GM23338 (cell line): Measurements from ENCODE around the gene MCC. TPM values are rescaled to one million over a fixed set of nuclear protein-coding genes. Genes with fewer than 3 reads are reported as not detected.

ENCODE experiments used
- ATAC-seq: fragments of 200-7000 bp; cut with Tn5 transposase; 3 replicates; pipeline ENCODE4 v1.9.1; 2020
- DNase-seq: peaks from one replicate; pipeline ENCODE4 v3.0.0-alpha.2; 2015; ENCODE audit warnings: low spot score
- H2AFZ ChIP-seq: fragments of 200-600 bp; sonication (generic); 2 replicates; pipeline ENCODE4 v1.8.0; 2016; ENCODE audit warnings: antibody characterized with exemption, mild to moderate bottlenecking, moderate library complexity
- H3F3A ChIP-seq: fragments of 200-600 bp; sonication (generic); replicated peaks from 2 replicates; pipeline ENCODE4 v1.8.0; 2017; ENCODE audit warnings: antibody characterized with exemption, mixed run types, low read depth
- H3K27ac ChIP-seq: fragments of 200-600 bp; sonication (generic); 2 replicates; pipeline ENCODE4 v1.6.1; 2016; ENCODE audit warnings: low read depth
- H3K27me3 ChIP-seq: fragments of 200-600 bp; sonication (generic); 2 replicates; pipeline ENCODE4 v1.8.0; 2016; ENCODE audit warnings: mild to moderate bottlenecking, mixed run types, moderate library complexity; ENCODE audit not compliant: insufficient read depth
- H3K36me3 ChIP-seq: fragments of 200-600 bp; sonication (generic); 2 replicates; pipeline ENCODE4 v1.8.0; 2016; ENCODE audit warnings: mild to moderate bottlenecking; ENCODE audit not compliant: insufficient read depth
- H3K4me1 ChIP-seq: fragments of 200-600 bp; sonication (generic); 2 replicates; pipeline ENCODE4 v1.8.0; 2016; ENCODE audit warnings: mild to moderate bottlenecking, moderate library complexity; ENCODE audit not compliant: insufficient read depth
- H3K4me2 ChIP-seq: fragments of 200-600 bp; sonication (generic); 2 replicates; pipeline ENCODE4 v1.7.1; 2017; ENCODE audit warnings: mixed run types
- H3K4me3 ChIP-seq: fragments of 200-600 bp; sonication (generic); 2 replicates; pipeline ENCODE4 v1.6.1; 2016; ENCODE audit warnings: mixed run types
- H3K79me2 ChIP-seq: fragments of 200-600 bp; sonication (generic); replicated peaks from 2 replicates; pipeline ENCODE4 v1.8.0; 2017; ENCODE audit warnings: mild to moderate bottlenecking; ENCODE audit not compliant: insufficient read depth
- H3K9me2 ChIP-seq: fragments of 200-600 bp; sonication (generic); 2 replicates; pipeline ENCODE4 v1.8.0; 2017; ENCODE audit not compliant: insufficient read depth
- H4K20me1 ChIP-seq: fragments of 200-600 bp; sonication (generic); replicated peaks from 2 replicates; pipeline ENCODE4 v1.8.0; 2017; ENCODE audit warnings: mild to moderate bottlenecking; ENCODE audit not compliant: insufficient read depth
- H3K27ac Mint-ChIP-seq: 2 replicates; pipeline ENCODE4 v1.8.0; 2020; ENCODE audit warnings: inconsistent platforms, mild to moderate bottlenecking, moderate library complexity, mixed read lengths
- H3K27me3 Mint-ChIP-seq: 3 replicates; pipeline ENCODE4 v1.8.0; 2022; ENCODE audit warnings: low read depth, mild to moderate bottlenecking, moderate library complexity, mixed read lengths, inconsistent platforms; ENCODE audit not compliant: insufficient read depth, poor library complexity
- H3K36me3 Mint-ChIP-seq: 3 replicates; pipeline ENCODE4 v1.8.0; 2021; ENCODE audit warnings: low read depth, mild to moderate bottlenecking, inconsistent platforms, moderate library complexity, mixed read lengths
- H3K4me1 Mint-ChIP-seq: 3 replicates; pipeline ENCODE4 v1.8.0; 2020; ENCODE audit warnings: mild to moderate bottlenecking, inconsistent platforms, mixed read lengths
- H3K4me3 Mint-ChIP-seq: 3 replicates; pipeline ENCODE4 v1.8.0; 2021; ENCODE audit warnings: moderate library complexity, mild to moderate bottlenecking, inconsistent platforms, mixed read lengths
- H3K9me3 Mint-ChIP-seq: 3 replicates; pipeline ENCODE4 v1.8.0; 2020; ENCODE audit warnings: moderate library complexity, mild to moderate bottlenecking, inconsistent platforms, mixed read lengths
- NANOG ChIP-seq: IDR thresholded peaks from 2 replicates; pipeline ENCODE4 v1.6.1; 2016; ENCODE audit warnings: antibody characterized with exemption, borderline replicate concordance
- POLR2AphosphoS5 ChIP-seq: IDR thresholded peaks from 2 replicates; pipeline ENCODE4 v1.6.1; 2016; ENCODE audit warnings: antibody characterized with exemption, low read depth
- STAT1 ChIP-seq: IDR thresholded peaks from one replicate; pipeline ENCODE4 v1.6.1; 2016; ENCODE audit warnings: antibody characterized with exemption; ENCODE audit not compliant: unreplicated experiment
- polyA plus RNA-seq: library from polyadenylated mRNA; unstranded; fragments of >200 nt; fragmentation: Nextera tagmentation; extraction: Ambion mirVana; gene quantifications from 2 replicates; pipeline ENCODE4 v1.2.1, GENCODE V29; 2016
- total RNA-seq: library from RNA; depleted of rRNA; stranded (reverse); fragments of >200 nt; shearing (Covaris generic); gene quantifications from 2 replicates; pipeline ENCODE4 v1.2.3, GENCODE V29; 2014
- TF ChIP-seq, protein P1 (sequence below): fragments of 250-450 bp; sonication (Bioruptor Pico); IDR thresholded peaks from 2 replicates; pipeline ENCODE4 v1.5.0; 2020; ENCODE audit warnings: mild to moderate bottlenecking, moderate library complexity
- TF ChIP-seq, protein P2 (sequence below), 2 experiments: fragments of 200-600 bp in 1 of 2; sonication (generic) in 1 of 2; conservative IDR thresholded peaks; 2 replicates each; pipeline versions ENCODE4 v1.5.1 to v1.6.1; 2016 to 2017; ENCODE audit warnings: antibody characterized with exemption in 2 of 2, low read depth in 2 of 2, mild to moderate bottlenecking in 2 of 2, moderate library complexity in 1 of 2
- TF ChIP-seq, protein P3 (sequence below): IDR thresholded peaks from 2 replicates; pipeline ENCODE4 v1.6.1; 2016; ENCODE audit warnings: antibody characterized with exemption

The MCC gene
- total and polyA plus RNA-seq, 2 experiments from 2014 or later = 3.8 to 10.1 TPM

DNA sequence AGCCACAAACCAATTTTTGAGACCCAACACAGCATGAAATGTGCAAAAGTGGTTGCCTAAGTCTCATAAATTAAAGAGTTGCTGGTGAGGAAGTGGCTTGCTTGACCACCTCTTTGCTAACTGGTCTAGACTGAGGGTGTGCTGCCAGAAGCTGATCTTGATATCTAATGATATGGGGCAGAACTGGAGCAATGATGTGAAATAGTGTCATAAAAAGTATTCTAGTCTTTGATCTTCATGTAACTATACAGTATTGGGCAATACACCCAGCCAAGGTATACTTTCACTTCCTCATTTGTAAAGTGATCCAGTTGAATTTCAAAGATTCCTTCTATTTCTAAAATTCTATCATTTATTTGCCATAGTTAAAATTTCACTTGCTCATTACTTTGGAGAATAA is 19.3 kb upstream of the MCC start (continued):
- TF ChIP-seq, protein P1, sequence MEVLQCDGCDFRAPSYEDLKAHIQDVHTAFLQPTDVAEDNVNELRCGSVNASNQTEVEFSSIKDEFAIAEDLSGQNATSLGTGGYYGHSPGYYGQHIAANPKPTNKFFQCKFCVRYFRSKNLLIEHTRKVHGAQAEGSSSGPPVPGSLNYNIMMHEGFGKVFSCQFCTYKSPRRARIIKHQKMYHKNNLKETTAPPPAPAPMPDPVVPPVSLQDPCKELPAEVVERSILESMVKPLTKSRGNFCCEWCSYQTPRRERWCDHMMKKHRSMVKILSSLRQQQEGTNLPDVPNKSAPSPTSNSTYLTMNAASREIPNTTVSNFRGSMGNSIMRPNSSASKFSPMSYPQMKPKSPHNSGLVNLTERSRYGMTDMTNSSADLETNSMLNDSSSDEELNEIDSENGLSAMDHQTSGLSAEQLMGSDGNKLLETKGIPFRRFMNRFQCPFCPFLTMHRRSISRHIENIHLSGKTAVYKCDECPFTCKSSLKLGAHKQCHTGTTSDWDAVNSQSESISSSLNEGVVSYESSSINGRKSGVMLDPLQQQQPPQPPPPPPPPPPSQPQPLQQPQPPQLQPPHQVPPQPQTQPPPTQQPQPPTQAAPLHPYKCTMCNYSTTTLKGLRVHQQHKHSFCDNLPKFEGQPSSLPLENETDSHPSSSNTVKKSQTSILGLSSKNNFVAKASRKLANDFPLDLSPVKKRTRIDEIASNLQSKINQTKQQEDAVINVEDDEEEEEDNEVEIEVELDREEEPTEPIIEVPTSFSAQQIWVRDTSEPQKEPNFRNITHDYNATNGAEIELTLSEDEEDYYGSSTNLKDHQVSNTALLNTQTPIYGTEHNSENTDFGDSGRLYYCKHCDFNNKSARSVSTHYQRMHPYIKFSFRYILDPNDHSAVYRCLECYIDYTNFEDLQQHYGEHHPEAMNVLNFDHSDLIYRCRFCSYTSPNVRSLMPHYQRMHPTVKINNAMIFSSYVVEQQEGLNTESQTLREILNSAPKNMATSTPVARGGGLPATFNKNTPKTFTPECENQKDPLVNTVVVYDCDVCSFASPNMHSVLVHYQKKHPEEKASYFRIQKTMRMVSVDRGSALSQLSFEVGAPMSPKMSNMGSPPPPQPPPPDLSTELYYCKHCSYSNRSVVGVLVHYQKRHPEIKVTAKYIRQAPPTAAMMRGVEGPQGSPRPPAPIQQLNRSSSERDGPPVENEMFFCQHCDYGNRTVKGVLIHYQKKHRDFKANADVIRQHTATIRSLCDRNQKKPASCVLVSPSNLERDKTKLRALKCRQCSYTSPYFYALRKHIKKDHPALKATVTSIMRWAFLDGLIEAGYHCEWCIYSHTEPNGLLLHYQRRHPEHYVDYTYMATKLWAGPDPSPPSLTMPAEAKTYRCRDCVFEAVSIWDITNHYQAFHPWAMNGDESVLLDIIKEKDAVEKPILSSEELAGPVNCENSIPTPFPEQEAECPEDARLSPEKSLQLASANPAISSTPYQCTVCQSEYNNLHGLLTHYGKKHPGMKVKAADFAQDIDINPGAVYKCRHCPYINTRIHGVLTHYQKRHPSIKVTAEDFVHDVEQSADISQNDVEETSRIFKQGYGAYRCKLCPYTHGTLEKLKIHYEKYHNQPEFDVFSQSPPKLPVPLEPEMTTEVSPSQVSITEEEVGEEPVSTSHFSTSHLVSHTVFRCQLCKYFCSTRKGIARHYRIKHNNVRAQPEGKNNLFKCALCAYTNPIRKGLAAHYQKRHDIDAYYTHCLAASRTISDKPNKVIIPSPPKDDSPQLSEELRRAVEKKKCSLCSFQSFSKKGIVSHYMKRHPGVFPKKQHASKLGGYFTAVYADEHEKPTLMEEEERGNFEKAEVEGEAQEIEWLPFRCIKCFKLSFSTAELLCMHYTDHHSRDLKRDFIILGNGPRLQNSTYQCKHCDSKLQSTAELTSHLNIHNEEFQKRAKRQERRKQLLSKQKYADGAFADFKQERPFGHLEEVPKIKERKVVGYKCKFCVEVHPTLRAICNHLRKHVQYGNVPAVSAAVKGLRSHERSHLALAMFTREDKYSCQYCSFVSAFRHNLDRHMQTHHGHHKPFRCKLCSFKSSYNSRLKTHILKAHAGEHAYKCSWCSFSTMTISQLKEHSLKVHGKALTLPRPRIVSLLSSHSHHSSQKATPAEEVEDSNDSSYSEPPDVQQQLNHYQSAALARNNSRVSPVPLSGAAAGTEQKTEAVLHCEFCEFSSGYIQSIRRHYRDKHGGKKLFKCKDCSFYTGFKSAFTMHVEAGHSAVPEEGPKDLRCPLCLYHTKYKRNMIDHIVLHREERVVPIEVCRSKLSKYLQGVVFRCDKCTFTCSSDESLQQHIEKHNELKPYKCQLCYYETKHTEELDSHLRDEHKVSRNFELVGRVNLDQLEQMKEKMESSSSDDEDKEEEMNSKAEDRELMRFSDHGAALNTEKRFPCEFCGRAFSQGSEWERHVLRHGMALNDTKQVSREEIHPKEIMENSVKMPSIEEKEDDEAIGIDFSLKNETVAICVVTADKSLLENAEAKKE (CRISPR knock-in tag) = no peak
- TF ChIP-seq, protein P2, sequence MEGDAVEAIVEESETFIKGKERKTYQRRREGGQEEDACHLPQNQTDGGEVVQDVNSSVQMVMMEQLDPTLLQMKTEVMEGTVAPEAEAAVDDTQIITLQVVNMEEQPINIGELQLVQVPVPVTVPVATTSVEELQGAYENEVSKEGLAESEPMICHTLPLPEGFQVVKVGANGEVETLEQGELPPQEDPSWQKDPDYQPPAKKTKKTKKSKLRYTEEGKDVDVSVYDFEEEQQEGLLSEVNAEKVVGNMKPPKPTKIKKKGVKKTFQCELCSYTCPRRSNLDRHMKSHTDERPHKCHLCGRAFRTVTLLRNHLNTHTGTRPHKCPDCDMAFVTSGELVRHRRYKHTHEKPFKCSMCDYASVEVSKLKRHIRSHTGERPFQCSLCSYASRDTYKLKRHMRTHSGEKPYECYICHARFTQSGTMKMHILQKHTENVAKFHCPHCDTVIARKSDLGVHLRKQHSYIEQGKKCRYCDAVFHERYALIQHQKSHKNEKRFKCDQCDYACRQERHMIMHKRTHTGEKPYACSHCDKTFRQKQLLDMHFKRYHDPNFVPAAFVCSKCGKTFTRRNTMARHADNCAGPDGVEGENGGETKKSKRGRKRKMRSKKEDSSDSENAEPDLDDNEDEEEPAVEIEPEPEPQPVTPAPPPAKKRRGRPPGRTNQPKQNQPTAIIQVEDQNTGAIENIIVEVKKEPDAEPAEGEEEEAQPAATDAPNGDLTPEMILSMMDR (conservative IDR thresholded peaks at IDR 0.05; ENCODE audit: low read depth in 2 of 2) = no peak
- TF ChIP-seq NANOG (no peak), POLR2AphosphoS5 (no peak), STAT1 (no peak)
- TF ChIP-seq, protein P3, sequence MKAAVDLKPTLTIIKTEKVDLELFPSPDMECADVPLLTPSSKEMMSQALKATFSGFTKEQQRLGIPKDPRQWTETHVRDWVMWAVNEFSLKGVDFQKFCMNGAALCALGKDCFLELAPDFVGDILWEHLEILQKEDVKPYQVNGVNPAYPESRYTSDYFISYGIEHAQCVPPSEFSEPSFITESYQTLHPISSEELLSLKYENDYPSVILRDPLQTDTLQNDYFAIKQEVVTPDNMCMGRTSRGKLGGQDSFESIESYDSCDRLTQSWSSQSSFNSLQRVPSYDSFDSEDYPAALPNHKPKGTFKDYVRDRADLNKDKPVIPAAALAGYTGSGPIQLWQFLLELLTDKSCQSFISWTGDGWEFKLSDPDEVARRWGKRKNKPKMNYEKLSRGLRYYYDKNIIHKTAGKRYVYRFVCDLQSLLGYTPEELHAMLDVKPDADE = no peak

DNA sequence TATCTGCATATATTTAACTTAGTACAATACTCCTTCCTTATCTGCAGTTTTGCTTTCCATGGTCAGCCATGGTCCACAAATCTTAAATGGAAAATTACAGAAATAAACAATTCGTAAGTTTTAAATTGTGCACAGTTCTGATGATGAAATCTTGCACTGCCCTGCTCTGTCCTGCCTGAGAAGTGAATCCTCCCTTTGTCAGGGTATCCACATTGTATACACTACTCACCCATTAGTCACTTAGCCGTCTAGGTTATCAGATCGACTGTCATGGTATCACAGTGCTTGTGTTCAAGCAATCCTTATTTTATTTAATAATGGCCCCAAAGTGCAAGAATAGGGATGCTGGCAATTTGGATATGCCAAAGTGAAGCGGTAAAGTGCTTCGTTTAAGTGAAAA is 16.9 kb upstream of the MCC start:
- Histone ChIP-seq H3K4me2 (no peak overlapping the region), H3K36me3 (no peaks in the 10 kb centered on the region), H4K20me1 (no peaks in the 10 kb centered on the region), H3K79me2 (no peaks in the 10 kb centered on the region), H3K27ac (no peak overlapping the region), H3K27me3 (no peaks in the 10 kb centered on the region), H3K4me3 (no peak overlapping the region), H3K4me1 (no peaks in the 10 kb centered on the region), H2AFZ (no peak overlapping the region), H3F3A (no peaks in the 10 kb centered on the region), H3K9me2 (no peaks in the 10 kb centered on the region)
- Mint-ChIP-seq H3K4me1 (no peaks in the 10 kb centered on the region), H3K36me3 (no peaks in the 10 kb centered on the region), H3K27me3 (no peaks in the 10 kb centered on the region), H3K9me3 (no peaks in the 10 kb centered on the region), H3K27ac (no peak overlapping the region), H3K4me3 (no peak overlapping the region)
- no peak for DNase-seq
- TF ChIP-seq STAT1 = no peak
- ATAC-seq = no peak
